Endothelial cell of umbilical vein (primary cell): ENCODE measurements around the gene RAI1. TPM values are rescaled to one million over a fixed set of nuclear protein-coding genes. Genes with fewer than 3 reads are reported as not detected.

ENCODE experiments used
- BruUV-seq: library from RNA; stranded (reverse); fragments of 400-500 nt; replicated peaks from 2 replicates; lab custom pipeline; 2021; lab: Mats Ljungman, UMichigan
- CTCF ChIA-PET: fragments of 300-600, 350-600 bp; sonication (Branson Sonifier 250); formaldehyde crosslinking; loops from one replicate; lab custom pipeline; 2021; ENCODE audit warnings: antibody characterized with exemption, inconsistent platforms; lab: Charles Lee
- POLR2A ChIA-PET: fragments of 300-600, 350-600 bp; sonication (Branson Sonifier 250); formaldehyde crosslinking; loops from one replicate; lab custom pipeline; 2021; ENCODE audit warnings: antibody characterized with exemption, inconsistent platforms; lab: Charles Lee
- DNase-seq: peaks from one replicate; pipeline ENCODE4 v3.0.0-alpha.2; 2011; ENCODE audit warnings: low read depth, low spot score
- FAIRE-seq: peaks from 2 replicates; lab custom pipeline; 2011; peaks lifted over from hg19 to GRCh38; lab: Jason Lieb, UNC
- H2AFZ ChIP-seq: 2 replicates; pipeline ENCODE4 v1.6.0; 2012; ENCODE audit warnings: low read depth, low read length, control low read depth, inconsistent platforms
- H3K27ac ChIP-seq: 2 replicates; pipeline ENCODE4 v1.5.1; 2011; ENCODE audit warnings: low read depth, mild to moderate bottlenecking, control low read depth, low read length, moderate library complexity; ENCODE audit not compliant: insufficient read depth
- H3K27me3 ChIP-seq, 2 experiments: 2 replicates each; pipeline versions ENCODE4 v1.6.0 to v1.6.1; 2011; ENCODE audit warnings: low read length in 2 of 2, mixed read lengths in 1 of 2; ENCODE audit not compliant: control insufficient read depth in 2 of 2, insufficient read depth in 2 of 2
- H3K36me3 ChIP-seq, 2 experiments: 2 replicates in 1 of 2; 3 replicates in 1 of 2; pipeline ENCODE4 v1.5.1; 2011; ENCODE audit warnings: low read length in 2 of 2, mild to moderate bottlenecking in 1 of 2, moderate library complexity in 1 of 2; ENCODE audit not compliant: control insufficient read depth in 2 of 2, insufficient read depth in 2 of 2; ENCODE audit errors: extremely low read depth in 1 of 2
- H3K4me1 ChIP-seq: 3 replicates; pipeline ENCODE4 v1.5.1; 2011; ENCODE audit warnings: mild to moderate bottlenecking, low read length; ENCODE audit not compliant: control insufficient read depth, insufficient read depth; ENCODE audit errors: extremely low read depth
- H3K4me2 ChIP-seq: 2 replicates; pipeline ENCODE4 v1.6.1; 2011; ENCODE audit warnings: low read length, control low read depth, mixed read lengths; ENCODE audit not compliant: insufficient read depth
- H3K4me3 ChIP-seq, 3 experiments: fragments of 200-600 bp in 1 of 3; sonication (generic), shearing (Covaris generic) in 1 of 3; replicated peaks in 1 of 3; 2 replicates each; pipeline ENCODE4 v1.5.1; 2011 to 2016; ENCODE audit warnings: control low read depth in 3 of 3, low read length in 3 of 3, mild to moderate bottlenecking in 2 of 3, inconsistent platforms in 1 of 3, low read depth in 1 of 3, moderate library complexity in 1 of 3; ENCODE audit not compliant: insufficient read depth in 1 of 3
- H3K79me2 ChIP-seq: 2 replicates; pipeline ENCODE4 v1.6.0; 2012; ENCODE audit warnings: low read length, inconsistent platforms; ENCODE audit not compliant: control insufficient read depth, insufficient read depth
- H3K9ac ChIP-seq: replicated peaks from 2 replicates; pipeline ENCODE3; 2011; ENCODE audit warnings: low read length, control low read depth; ENCODE audit not compliant: insufficient read depth; ENCODE audit errors: extremely low read depth
- H3K9me1 ChIP-seq: replicated peaks from 3 replicates; pipeline ENCODE4 v1.6.0; 2011; ENCODE audit warnings: mild to moderate bottlenecking, low read length; ENCODE audit not compliant: control insufficient read depth, insufficient read depth; ENCODE audit errors: extremely low read depth
- H3K9me3 ChIP-seq: replicated peaks from 2 replicates; pipeline ENCODE4 v1.5.1; 2012; ENCODE audit warnings: low read length, inconsistent platforms; ENCODE audit not compliant: control insufficient read depth, insufficient read depth
- H4K20me1 ChIP-seq: replicated peaks from 2 replicates; pipeline ENCODE3; 2011; ENCODE audit warnings: mild to moderate bottlenecking, low read length; ENCODE audit not compliant: control insufficient read depth, insufficient read depth; ENCODE audit errors: extremely low read depth
- CTCF ChIP-seq, 2 donors: IDR thresholded peaks; 1 replicate in 1 of 2; 2 replicates in 1 of 2; pipeline ENCODE4 v1.5.1; 2011; ENCODE audit warnings: low read length in 2 of 2, mild to moderate bottlenecking in 2 of 2, moderate library complexity in 2 of 2, control low read depth in 1 of 2, inconsistent platforms in 1 of 2, low read depth in 1 of 2; ENCODE audit not compliant: insufficient read depth in 1 of 2; ENCODE audit errors: extremely low read depth in 1 of 2
- EZH2 ChIP-seq: IDR thresholded peaks from 2 replicates; pipeline ENCODE4 v1.6.1; 2012; ENCODE audit warnings: borderline replicate concordance, low read depth, mild to moderate bottlenecking, moderate library complexity, low read length, inconsistent platforms; ENCODE audit not compliant: severe bottlenecking
- FOS ChIP-seq: IDR thresholded peaks from 2 replicates; pipeline ENCODE4 v1.6.1; 2011; ENCODE audit warnings: mild to moderate bottlenecking, low read length, moderate library complexity, borderline replicate concordance; ENCODE audit not compliant: insufficient read depth
- GATA2 ChIP-seq: IDR thresholded peaks from 2 replicates; pipeline ENCODE4 v1.7.0; 2011; ENCODE audit warnings: low read depth, mild to moderate bottlenecking, moderate library complexity, mixed read lengths, low read length; ENCODE audit not compliant: insufficient read length, insufficient read depth
- JUN ChIP-seq: IDR thresholded peaks from 2 replicates; pipeline ENCODE4 v1.6.1; 2011; ENCODE audit warnings: borderline replicate concordance, low read depth; ENCODE audit not compliant: insufficient read length, insufficient read depth
- MYC ChIP-seq: IDR thresholded peaks from one replicate; pipeline ENCODE4 v1.6.1; 2011; ENCODE audit warnings: mild to moderate bottlenecking, low read depth, low read length
- POLR2A ChIP-seq: IDR thresholded peaks from 2 replicates; pipeline ENCODE4 v1.6.1; 2012; ENCODE audit warnings: low read depth, mild to moderate bottlenecking, control low read depth, low read length
- POLR2AphosphoS5 ChIP-seq: IDR thresholded peaks from 2 replicates; pipeline ENCODE4 v1.6.1; 2012; ENCODE audit warnings: low read depth, mild to moderate bottlenecking, control low read depth, low read length, moderate library complexity; ENCODE audit not compliant: insufficient read depth
- dilution Hi-C: fragments of 300-500 bp; cut with MboI; formaldehyde crosslinking; loops from one replicate; pipeline ENCODE4 v1.15.0; 2019; ENCODE audit warnings: low sequenced_read_pairs; ENCODE audit not compliant: extremely low pct_ligation_motif_present
- intact Hi-C: fragments of 100-400 bp; cut with micrococcal nuclease; formaldehyde crosslinking; loops from one replicate; pipeline ENCODE4 v1.10.0; 2022
- polyA plus RNA-seq, 4 experiments: library from polyadenylated mRNA; depleted of rRNA in 3 of 4; stranded (reverse) in 3 of 4; unstranded in 1 of 4; fragments of >200 nt; gene quantifications; 2 replicates each; pipeline versions ENCODE4 v1.2.1 to v1.2.3, GENCODE V29; 2011 to 2012; ENCODE audit warnings: missing spikeins in 1 of 4
- total RNA-seq: library from RNA; stranded (reverse); gene quantifications from 2 replicates; pipeline ENCODE4 v1.2.3, GENCODE V29; 2021
- TF ChIP-seq, protein P1 (sequence below): IDR thresholded peaks from 2 replicates; pipeline ENCODE4 v1.6.1; 2011; ENCODE audit not compliant: insufficient read depth, insufficient read length

RAI1 gene
- total and polyA plus RNA-seq, 2 donors (not counting 3 experiments of a cell fraction or from before 2014, with no cell fraction given) = 7.8 to 43.3 TPM

DNA sequence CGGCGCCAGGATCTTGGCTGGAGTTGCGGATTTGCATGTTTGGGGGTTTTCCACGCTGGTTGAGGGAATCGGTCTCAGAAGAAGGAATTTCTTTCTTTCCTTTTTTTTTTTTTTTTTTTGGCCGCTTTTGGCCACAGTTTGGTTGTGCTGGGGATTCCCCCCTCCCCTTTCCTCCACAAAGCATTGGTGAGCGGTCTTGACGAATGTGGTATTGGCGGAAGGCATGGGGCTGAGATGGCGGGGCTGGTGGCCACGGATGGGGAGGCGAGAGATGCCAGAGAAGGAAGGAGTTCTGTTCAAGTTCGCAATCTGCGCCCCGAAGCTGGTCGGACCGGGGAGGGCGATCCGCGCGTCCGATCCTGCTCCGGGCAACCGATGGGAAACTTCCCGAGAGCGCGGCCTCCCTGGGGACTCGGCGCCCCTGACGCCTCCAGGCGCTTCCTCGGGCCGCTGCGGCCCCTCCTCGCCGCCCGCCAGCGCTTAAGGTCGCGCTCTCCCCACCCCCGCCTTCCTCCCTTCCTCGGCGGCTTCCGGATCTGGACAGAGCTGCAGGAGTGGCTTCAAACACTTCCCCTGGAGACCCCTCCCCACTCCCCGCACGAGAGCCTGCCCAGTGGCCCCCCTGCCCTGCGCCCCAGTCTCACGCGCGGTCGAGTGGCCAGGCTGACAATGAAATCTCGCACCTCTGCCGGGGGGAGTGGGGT, 43.2 kb downstream of the RAI1 start:
- Histone ChIP-seq H3K4me2 (peak overlapping the region; percentile 77), H3K36me3 (no peaks in the 10 kb centered on the region), H3K4me3 (peak overlapping the region; percentile 41 to 57 (median 50)), H3K9me3 (no peaks in the 10 kb centered on the region), H3K27me3 (no peaks in the 10 kb centered on the region), H2AFZ (no peak overlapping the region), H4K20me1 (no peaks in the 10 kb centered on the region), H3K9me1 (no peaks in the 10 kb centered on the region), H3K9ac (peak overlapping the region; percentile 80), H3K27ac (peak overlapping the region; percentile 79), H3K79me2 (peaks cover 40% of the 10 kb centered on the region), H3K4me1 (peaks cover 34% of the 10 kb centered on the region)
- TF ChIP-seq EZH2 (no peak), JUN (no peak), POLR2AphosphoS5 (peak; percentile 44), CTCF (IDR thresholded peaks at IDR 0.05; ENCODE audit: extremely low read depth in 1 of 2, insufficient read depth in 1 of 2, low read depth in 1 of 2, low read length in 2 of 2) (no peak), FOS (no peak), MYC (no peak), GATA2 (no peak), POLR2A (peak; percentile 15)
- TF ChIP-seq, protein P1, sequence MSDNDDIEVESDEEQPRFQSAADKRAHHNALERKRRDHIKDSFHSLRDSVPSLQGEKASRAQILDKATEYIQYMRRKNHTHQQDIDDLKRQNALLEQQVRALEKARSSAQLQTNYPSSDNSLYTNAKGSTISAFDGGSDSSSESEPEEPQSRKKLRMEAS = no peak
- CTCF ChIA-PET = interaction anchor here (0.8 to 1.4 kb wide), 4 partner anchors 15 to 109 kb away, joined by 3 read pairs; no protein-coding TSS in a partner anchor
- DNase-seq = peak; percentile 77
- FAIRE-seq = peak; percentile 62
- POLR2A ChIA-PET = interaction anchor here (0.6 kb wide), 1 partner anchor 29 kb away, joined by 3 read pairs; no protein-coding TSS in a partner anchor
- dilution Hi-C loops = no loop called here
- TSS peak; percentile 34 for BruUV-seq
- intact Hi-C loops = loop anchor here (5.0 kb wide), 1 partner anchor 58 kb away; no protein-coding TSS in a partner anchor
